ENCODE measurements around the gene BCS1L.

- no peak for TF ChIP-seq POLR2A (IDR thresholded peaks at IDR 0.05)
- TF ChIP-seq CTCF (IDR thresholded peaks at IDR 0.05) = no peak
Measured at GRCh38 chr2:218708086-218708485, 48.6 kb downstream of the BCS1L start.
